GM19099 (cell line): ENCODE data around the gene SPI1.

ENCODE experiments used
- POLR2A ChIP-seq: IDR thresholded peaks from 3 replicates; pipeline ENCODE4 v1.6.1; 2011; ENCODE audit warnings: low read depth; ENCODE audit not compliant: insufficient read length; ENCODE audit errors: extremely low read depth

SPI1 gene

GRCh38 chr11:47378010-47378835, at the start of gene SPI1:
SPI1 (minus strand) TSS chr11:47378547; CDS start chr11:47378353, 194 bp downstream.
- TF ChIP-seq POLR2A = peak; percentile 82

GRCh38 chr11:47426062-47426956, 48.0 kb upstream of the SPI1 start, which contains the start of gene PSMC3:
PSMC3 (minus strand) TSS chr11:47426439; CDS start chr11:47426279, 160 bp downstream.
- peak; percentile 87 for TF ChIP-seq POLR2A

DNA sequence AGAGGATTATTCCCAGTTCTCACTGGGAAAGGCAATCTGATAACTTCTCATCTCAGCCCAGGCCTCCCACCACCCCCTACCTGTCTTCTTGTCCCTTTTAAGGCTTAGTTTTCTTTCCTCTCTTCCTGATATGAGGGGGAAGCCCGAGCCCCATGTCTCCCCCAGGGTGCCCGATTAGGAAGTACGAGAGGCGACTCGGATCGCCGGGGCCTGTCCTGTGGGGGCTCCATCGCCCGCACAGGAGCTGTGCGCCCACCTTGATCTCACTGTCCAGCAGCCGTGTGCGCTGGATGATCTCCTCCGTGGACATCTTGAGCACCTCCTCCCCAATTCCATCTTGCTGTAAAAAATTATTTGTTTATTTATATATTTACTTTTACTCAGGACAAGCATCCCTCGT, 47.3 kb upstream of the SPI1 start:
- TF ChIP-seq POLR2A = no peak

DNA sequence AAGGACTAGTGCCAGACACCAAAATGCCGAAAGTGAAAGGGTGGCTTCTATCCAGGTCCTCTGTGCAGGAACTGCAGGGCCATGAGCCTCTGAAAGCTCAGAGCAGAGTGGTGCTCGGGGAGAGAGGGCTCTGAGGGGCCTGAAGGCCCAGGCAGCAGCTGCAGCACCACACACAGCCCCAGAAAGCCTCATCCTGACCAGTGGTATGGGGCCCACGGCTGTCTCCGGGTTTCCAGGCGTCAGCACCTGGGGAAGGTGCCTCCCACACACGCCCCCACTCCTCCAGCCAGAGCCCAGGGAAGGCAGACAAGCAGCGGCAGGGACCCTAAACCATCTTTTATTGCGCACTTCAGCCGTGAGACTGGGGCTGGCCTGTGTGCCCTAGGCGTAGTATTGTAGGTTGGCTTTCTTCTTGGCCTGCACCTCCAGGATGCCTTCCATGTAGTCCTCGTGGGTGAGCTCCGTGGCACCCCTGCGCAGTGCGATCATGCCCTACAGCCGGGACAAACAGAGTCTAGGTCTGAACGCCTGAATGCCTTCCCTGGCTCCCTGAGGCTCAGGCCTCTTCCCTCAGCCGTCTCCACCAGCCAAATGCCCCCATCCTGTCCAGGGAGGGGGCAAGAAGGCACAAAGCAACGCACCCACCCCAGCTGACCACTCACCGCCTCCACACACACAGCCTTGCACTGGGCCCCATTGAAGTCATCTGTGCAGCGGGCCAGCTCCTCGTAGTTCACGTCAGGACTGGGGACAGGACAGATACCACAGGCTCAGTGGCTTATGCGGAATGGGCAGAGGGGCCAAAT, 40.3 kb upstream of the SPI1 start:
- no peak for TF ChIP-seq POLR2A

GRCh38 chr11:47417712-47418111, 39.4 kb upstream of the SPI1 start:
- peak; percentile 1 for TF ChIP-seq POLR2A

GRCh38 chr11:47415949-47416472, 37.7 kb upstream of the SPI1 start:
- TF ChIP-seq POLR2A = no peak

DNA sequence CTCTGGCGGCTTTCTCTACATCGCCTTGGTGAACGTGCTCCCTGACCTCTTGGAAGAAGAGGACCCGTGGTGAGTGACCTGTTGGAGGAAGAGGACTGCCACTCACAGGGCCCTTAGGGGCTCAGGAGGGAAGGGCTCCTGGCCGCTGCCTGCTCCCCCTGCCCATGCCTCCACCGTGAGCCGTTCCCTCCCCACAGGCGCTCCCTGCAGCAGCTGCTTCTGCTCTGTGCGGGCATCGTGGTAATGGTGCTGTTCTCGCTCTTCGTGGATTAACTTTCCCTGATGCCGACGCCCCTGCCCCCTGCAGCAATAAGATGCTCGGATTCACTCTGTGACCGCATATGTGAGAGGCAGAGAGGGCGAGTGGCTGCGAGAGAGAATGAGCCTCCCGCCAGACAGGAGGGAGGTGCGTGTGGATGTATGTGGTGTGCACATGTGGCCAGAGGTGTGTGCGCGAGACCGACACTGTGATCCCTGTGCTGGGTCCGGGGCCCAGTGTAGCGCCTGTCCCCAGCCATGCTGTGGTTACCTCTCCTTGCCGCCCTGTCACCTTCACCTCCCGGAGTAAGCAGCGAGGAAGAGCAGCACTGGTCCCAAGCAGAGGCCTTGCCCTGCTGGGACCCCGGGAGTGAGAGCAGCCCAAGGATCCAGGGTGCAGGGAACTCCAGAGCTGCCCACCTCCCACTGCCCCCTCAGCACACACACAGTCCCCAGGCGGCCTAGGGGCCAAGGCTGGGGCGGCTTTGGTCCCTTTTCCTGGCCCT, 36.9 kb upstream of the SPI1 start:
- TF ChIP-seq POLR2A = no peak

DNA sequence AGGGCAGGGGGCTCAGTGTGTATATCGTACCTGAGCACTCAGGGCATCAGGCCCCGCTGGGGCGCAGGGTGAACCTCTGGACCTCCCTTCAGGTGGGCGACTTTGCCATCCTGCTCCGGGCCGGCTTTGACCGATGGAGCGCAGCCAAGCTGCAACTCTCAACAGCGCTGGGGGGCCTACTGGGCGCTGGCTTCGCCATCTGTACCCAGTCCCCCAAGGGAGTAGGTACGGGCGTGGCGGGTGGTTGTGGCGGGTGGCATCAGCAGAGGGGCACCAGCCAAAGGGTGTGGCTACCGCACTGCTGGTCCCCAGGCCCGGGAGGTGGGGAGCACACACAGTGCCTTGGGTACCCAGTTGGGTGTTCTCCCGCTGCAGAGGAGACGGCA, 36.3 kb upstream of the SPI1 start:
- no peak for TF ChIP-seq POLR2A

DNA sequence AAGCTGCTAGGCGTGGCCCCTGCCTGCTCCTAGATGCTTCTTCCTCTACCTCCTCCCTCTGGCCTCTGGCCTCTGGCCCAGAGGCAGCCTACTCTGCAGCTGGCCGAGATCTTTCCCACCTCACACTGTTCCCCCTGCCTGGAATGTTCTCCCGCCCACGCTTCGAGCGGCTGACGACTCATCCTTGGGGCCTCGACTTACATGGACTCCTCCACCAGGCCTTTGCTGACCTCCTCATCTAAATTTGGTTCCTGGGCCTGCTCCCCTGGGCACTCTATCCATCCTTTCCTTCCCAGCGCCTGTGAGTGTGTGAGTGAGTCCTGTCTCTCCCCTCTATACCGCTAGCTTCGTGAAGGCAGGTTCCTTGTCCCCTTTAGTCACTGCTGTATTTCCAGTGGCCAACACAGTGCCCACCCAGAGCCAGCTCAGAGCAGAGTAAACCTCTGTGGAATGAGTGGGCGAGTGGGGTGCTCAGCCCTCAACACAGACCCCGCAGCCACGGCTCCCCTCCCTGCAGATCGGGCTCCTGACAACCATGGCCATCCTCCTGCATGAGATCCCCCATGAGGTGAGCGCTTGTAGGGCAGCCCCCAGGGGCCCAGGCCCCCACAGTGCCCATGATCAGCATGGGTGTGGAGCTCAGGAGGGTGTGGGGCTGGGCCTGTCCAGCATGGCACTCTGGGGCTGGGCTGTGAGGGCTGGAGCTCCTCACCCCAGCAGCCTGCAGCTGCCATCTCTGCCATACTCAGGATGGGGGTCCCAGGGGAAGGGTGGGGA, 35.7 kb upstream of the SPI1 start:
- no peak for TF ChIP-seq POLR2A

DNA sequence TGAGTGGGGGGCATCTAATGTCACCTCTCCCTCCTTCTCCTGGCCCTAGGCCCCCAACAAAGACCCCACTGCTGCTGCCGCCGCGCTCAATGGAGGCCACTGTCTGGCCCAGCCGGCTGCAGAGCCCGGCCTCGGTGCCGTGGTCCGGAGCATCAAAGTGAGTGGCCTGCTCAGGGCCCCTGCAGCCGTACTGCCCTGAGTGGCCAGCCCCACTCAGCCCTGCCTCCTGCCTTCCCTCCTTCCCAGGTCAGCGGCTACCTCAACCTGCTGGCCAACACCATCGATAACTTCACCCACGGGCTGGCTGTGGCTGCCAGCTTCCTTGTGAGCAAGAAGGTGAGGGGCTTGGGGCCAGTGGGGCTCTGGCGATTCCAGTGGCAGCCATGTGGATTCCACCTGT, 35.0 kb upstream of the SPI1 start:
- no peak for TF ChIP-seq POLR2A

- TF ChIP-seq POLR2A = no peak
Measured at GRCh38 chr11:47411884-47412746, 33.8 kb upstream of the SPI1 start.
